ENCODE results near the gene PPP2R3B.

The PPP2R3B gene

DNA sequence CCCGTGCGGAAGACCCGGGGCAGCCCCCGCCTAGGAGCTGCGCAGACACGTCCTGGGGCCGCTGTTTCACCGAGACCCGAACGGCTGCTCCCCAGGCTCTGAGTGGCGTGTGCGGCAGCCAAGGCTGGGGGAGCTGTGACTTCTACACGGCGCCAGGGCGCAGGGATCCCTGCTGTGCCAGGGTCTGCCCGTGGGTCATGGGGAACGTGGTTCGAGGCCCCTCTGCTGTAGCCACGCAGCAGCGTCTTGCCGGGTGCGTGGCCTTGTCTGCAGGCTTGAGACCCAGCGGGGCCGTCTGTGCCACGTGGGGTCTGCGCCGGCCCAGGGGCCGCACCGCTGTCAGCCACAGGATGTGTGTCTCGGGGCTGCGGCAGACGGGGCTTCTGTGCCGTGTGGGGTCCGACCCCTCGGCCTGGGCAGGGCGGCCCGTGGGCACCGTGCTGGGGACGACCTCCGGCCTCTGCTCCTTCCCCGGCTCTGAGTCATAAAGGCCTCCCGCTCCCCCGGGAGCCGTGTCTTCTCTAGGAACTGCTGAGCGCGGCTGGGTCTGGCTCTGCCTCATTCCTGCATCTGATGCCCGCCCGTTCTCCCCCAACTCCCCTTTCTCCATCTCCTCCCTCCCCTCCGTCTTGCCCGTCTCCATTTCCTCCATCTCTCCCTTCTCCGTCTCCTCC is 55.4 kb downstream of the PPP2R3B start:
- Histone ChIP-seq H3K36me3 (ENCODE audit: control insufficient read depth in 2 of 2, insufficient read depth in 1 of 2, low read length in 2 of 2) (peaks cover 0 to 14% of the 10 kb centered on the region in 2 experiments; a peak in 1 of 3 replicates), H3K4me3 (ENCODE audit: low read depth, low read length) (no peak overlapping the region), H3K9me3 (ENCODE audit: control insufficient read depth, insufficient read depth, low read depth, low read length) (no peaks in the 10 kb centered on the region), H3K4me1 (ENCODE audit: control insufficient read depth, insufficient read depth, low read length) (no peaks in the 10 kb centered on the region), H3K27ac (ENCODE audit: extremely low read depth, low read depth, low read length) (no peak overlapping the region)
- ChIA-PET CTCF (no interaction called here), POLR2A (no interaction called here)
- TF ChIP-seq ZNF23 (tag by site-specific recombination; IDR thresholded peaks at IDR 0.05; ENCODE audit: borderline replicate concordance) (no peak), ZSCAN16 (tag by site-specific recombination; IDR thresholded peaks at IDR 0.05) (no peak), GLIS2 (tag by site-specific recombination; IDR thresholded peaks at IDR 0.05) (peak; percentile 53), ZNF677 (tag by site-specific recombination; IDR thresholded peaks at IDR 0.05) (no peak), ZIC2 (tag by site-specific recombination; IDR thresholded peaks at IDR 0.05) (0 out of 2 replicates have a peak, but pooled peaks have one; percentile 25), ZNF776 (tag by site-specific recombination; IDR thresholded peaks at IDR 0.05; ENCODE audit: borderline replicate concordance) (no peak), YY1 (tag by site-specific recombination; IDR thresholded peaks at IDR 0.05) (no peak), ZNF600 (tag by site-specific recombination; IDR thresholded peaks at IDR 0.05) (peak; percentile 59; the same call in 1 of the 2 replicates), ZNF112 (tag by site-specific recombination; IDR thresholded peaks at IDR 0.05) (no peak), ZNF214 (tag by site-specific recombination; IDR thresholded peaks at IDR 0.05; ENCODE audit: borderline replicate concordance) (no peak), ZNF664 (tag by site-specific recombination; IDR thresholded peaks at IDR 0.05) (no peak), ZNF423 (tag by site-specific recombination; IDR thresholded peaks at IDR 0.05) (no peak), ZNF596 (tag by site-specific recombination; IDR thresholded peaks at IDR 0.05) (no peak), ZNF510 (tag by site-specific recombination; IDR thresholded peaks at IDR 0.05; ENCODE audit: insufficient replicate concordance) (no peak), OSR2 (tag by site-specific recombination; IDR thresholded peaks at IDR 0.05) (no peak)
- TF ChIP-seq, protein P1, sequence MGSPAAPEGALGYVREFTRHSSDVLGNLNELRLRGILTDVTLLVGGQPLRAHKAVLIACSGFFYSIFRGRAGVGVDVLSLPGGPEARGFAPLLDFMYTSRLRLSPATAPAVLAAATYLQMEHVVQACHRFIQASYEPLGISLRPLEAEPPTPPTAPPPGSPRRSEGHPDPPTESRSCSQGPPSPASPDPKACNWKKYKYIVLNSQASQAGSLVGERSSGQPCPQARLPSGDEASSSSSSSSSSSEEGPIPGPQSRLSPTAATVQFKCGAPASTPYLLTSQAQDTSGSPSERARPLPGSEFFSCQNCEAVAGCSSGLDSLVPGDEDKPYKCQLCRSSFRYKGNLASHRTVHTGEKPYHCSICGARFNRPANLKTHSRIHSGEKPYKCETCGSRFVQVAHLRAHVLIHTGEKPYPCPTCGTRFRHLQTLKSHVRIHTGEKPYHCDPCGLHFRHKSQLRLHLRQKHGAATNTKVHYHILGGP (tag by site-specific recombination; IDR thresholded peaks at IDR 0.05): no peak
- TF ChIP-seq, protein P2, sequence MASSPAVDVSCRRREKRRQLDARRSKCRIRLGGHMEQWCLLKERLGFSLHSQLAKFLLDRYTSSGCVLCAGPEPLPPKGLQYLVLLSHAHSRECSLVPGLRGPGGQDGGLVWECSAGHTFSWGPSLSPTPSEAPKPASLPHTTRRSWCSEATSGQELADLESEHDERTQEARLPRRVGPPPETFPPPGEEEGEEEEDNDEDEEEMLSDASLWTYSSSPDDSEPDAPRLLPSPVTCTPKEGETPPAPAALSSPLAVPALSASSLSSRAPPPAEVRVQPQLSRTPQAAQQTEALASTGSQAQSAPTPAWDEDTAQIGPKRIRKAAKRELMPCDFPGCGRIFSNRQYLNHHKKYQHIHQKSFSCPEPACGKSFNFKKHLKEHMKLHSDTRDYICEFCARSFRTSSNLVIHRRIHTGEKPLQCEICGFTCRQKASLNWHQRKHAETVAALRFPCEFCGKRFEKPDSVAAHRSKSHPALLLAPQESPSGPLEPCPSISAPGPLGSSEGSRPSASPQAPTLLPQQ (tag by site-specific recombination; IDR thresholded peaks at IDR 0.05): no peak
- TF ChIP-seq, protein P3, sequence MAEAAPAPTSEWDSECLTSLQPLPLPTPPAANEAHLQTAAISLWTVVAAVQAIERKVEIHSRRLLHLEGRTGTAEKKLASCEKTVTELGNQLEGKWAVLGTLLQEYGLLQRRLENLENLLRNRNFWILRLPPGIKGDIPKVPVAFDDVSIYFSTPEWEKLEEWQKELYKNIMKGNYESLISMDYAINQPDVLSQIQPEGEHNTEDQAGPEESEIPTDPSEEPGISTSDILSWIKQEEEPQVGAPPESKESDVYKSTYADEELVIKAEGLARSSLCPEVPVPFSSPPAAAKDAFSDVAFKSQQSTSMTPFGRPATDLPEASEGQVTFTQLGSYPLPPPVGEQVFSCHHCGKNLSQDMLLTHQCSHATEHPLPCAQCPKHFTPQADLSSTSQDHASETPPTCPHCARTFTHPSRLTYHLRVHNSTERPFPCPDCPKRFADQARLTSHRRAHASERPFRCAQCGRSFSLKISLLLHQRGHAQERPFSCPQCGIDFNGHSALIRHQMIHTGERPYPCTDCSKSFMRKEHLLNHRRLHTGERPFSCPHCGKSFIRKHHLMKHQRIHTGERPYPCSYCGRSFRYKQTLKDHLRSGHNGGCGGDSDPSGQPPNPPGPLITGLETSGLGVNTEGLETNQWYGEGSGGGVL (tag by site-specific recombination; IDR thresholded peaks at IDR 0.05): no peak
- TF ChIP-seq, protein P4, sequence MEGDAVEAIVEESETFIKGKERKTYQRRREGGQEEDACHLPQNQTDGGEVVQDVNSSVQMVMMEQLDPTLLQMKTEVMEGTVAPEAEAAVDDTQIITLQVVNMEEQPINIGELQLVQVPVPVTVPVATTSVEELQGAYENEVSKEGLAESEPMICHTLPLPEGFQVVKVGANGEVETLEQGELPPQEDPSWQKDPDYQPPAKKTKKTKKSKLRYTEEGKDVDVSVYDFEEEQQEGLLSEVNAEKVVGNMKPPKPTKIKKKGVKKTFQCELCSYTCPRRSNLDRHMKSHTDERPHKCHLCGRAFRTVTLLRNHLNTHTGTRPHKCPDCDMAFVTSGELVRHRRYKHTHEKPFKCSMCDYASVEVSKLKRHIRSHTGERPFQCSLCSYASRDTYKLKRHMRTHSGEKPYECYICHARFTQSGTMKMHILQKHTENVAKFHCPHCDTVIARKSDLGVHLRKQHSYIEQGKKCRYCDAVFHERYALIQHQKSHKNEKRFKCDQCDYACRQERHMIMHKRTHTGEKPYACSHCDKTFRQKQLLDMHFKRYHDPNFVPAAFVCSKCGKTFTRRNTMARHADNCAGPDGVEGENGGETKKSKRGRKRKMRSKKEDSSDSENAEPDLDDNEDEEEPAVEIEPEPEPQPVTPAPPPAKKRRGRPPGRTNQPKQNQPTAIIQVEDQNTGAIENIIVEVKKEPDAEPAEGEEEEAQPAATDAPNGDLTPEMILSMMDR (tag by site-specific recombination; IDR thresholded peaks at IDR 0.05): no peak
- TF ChIP-seq, protein P5, sequence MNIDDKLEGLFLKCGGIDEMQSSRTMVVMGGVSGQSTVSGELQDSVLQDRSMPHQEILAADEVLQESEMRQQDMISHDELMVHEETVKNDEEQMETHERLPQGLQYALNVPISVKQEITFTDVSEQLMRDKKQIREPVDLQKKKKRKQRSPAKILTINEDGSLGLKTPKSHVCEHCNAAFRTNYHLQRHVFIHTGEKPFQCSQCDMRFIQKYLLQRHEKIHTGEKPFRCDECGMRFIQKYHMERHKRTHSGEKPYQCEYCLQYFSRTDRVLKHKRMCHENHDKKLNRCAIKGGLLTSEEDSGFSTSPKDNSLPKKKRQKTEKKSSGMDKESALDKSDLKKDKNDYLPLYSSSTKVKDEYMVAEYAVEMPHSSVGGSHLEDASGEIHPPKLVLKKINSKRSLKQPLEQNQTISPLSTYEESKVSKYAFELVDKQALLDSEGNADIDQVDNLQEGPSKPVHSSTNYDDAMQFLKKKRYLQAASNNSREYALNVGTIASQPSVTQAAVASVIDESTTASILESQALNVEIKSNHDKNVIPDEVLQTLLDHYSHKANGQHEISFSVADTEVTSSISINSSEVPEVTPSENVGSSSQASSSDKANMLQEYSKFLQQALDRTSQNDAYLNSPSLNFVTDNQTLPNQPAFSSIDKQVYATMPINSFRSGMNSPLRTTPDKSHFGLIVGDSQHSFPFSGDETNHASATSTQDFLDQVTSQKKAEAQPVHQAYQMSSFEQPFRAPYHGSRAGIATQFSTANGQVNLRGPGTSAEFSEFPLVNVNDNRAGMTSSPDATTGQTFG (tag by site-specific recombination; IDR thresholded peaks at IDR 0.05; ENCODE audit: borderline replicate concordance): no peak
- TF ChIP-seq, protein P6, sequence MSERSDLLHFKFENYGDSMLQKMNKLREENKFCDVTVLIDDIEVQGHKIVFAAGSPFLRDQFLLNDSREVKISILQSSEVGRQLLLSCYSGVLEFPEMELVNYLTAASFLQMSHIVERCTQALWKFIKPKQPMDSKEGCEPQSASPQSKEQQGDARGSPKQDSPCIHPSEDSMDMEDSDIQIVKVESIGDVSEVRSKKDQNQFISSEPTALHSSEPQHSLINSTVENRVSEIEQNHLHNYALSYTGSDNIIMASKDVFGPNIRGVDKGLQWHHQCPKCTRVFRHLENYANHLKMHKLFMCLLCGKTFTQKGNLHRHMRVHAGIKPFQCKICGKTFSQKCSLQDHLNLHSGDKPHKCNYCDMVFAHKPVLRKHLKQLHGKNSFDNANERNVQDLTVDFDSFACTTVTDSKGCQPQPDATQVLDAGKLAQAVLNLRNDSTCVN (tag by site-specific recombination; optimal IDR thresholded peaks at IDR 0.05): no peak
- TF ChIP-seq, protein P7, sequence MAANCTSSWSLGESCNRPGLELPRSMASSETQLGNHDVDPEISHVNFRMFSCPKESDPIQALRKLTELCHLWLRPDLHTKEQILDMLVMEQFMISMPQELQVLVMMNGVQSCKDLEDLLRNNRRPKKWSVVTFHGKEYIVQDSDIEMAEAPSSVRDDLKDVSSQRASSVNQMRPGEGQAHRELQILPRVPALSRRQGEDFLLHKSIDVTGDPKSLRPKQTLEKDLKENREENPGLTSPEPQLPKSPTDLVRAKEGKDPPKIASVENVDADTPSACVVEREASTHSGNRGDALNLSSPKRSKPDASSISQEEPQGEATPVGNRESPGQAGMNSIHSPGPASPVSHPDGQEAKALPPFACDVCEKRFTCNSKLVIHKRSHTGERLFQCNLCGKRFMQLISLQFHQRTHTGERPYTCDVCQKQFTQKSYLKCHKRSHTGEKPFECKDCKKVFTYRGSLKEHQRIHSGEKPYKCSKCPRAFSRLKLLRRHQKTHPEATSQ (tag by site-specific recombination; IDR thresholded peaks at IDR 0.05): no peak
- TF ChIP-seq, protein P8, sequence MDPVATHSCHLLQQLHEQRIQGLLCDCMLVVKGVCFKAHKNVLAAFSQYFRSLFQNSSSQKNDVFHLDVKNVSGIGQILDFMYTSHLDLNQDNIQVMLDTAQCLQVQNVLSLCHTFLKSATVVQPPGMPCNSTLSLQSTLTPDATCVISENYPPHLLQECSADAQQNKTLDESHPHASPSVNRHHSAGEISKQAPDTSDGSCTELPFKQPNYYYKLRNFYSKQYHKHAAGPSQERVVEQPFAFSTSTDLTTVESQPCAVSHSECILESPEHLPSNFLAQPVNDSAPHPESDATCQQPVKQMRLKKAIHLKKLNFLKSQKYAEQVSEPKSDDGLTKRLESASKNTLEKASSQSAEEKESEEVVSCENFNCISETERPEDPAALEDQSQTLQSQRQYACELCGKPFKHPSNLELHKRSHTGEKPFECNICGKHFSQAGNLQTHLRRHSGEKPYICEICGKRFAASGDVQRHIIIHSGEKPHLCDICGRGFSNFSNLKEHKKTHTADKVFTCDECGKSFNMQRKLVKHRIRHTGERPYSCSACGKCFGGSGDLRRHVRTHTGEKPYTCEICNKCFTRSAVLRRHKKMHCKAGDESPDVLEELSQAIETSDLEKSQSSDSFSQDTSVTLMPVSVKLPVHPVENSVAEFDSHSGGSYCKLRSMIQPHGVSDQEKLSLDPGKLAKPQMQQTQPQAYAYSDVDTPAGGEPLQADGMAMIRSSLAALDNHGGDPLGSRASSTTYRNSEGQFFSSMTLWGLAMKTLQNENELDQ (tag by site-specific recombination; IDR thresholded peaks at IDR 0.05; ENCODE audit: low read depth): no peak
